WTC11 (cell line): ENCODE data around the gene ESRRA. TPM values are rescaled to one million over a fixed set of nuclear protein-coding genes. Genes with fewer than 3 reads are reported as not detected.

Source experiments
- ATAC-seq: fragments of 200-7000 bp; cut with Tn5 transposase; 2 replicates; pipeline ENCODE4 v1.10.0; 2021; ENCODE audit warnings: mild to moderate bottlenecking, moderate library complexity
- CTCF ChIA-PET: fragments of 300-600 bp; sonication (Branson Sonifier 250); formaldehyde crosslinking; loops from one replicate; lab custom pipeline; 2021; ENCODE audit warnings: antibody characterized with exemption; lab: Charles Lee
- POLR2A ChIA-PET: fragments of 350-600 bp; sonication (Branson Sonifier 250); formaldehyde crosslinking; loops from one replicate; lab custom pipeline; 2021; ENCODE audit warnings: antibody characterized with exemption; lab: Charles Lee
- DNase-seq: peaks from one replicate; pipeline ENCODE4 v3.0.0; 2021; ENCODE audit warnings: low spot score
- H3K27ac Mint-ChIP-seq: 2 replicates; pipeline ENCODE4 v1.8.0; 2021; ENCODE audit warnings: mixed read lengths
- H3K27me3 Mint-ChIP-seq: 2 replicates; pipeline ENCODE4 v1.8.0; 2021; ENCODE audit warnings: low read depth, mild to moderate bottlenecking, moderate library complexity, mixed read lengths
- H3K36me3 Mint-ChIP-seq: 2 replicates; pipeline ENCODE4 v1.8.0; 2021; ENCODE audit warnings: mixed read lengths
- H3K4me1 Mint-ChIP-seq: 2 replicates; pipeline ENCODE4 v1.8.0; 2022; ENCODE audit warnings: mixed read lengths
- H3K4me3 Mint-ChIP-seq: 2 replicates; pipeline ENCODE4 v1.8.0; 2021; ENCODE audit warnings: mild to moderate bottlenecking, moderate library complexity, mixed read lengths
- H3K9me3 Mint-ChIP-seq: 2 replicates; pipeline ENCODE4 v1.8.0; 2021; ENCODE audit warnings: mixed read lengths
- ELF4 ChIP-seq: sonication (generic); formaldehyde crosslinking; IDR thresholded peaks from 2 replicates; pipeline ENCODE4 v1.8.1; 2022; ENCODE audit warnings: low read depth, mild to moderate bottlenecking, moderate library complexity, missing genetic modification reagents
- FOXK1 ChIP-seq: sonication (generic); formaldehyde crosslinking; IDR thresholded peaks from 2 replicates; pipeline ENCODE4 v1.8.0; 2022; ENCODE audit warnings: mild to moderate bottlenecking, moderate library complexity, missing genetic modification reagents
- JAZF1 ChIP-seq: fragments of 250-450 bp; sonication (Bioruptor Pico); IDR thresholded peaks from 2 replicates; pipeline ENCODE4 v1.9.0; 2021; ENCODE audit warnings: moderate library complexity, mild to moderate bottlenecking, inconsistent platforms
- MXD4 ChIP-seq: fragments of 250-450 bp; sonication (Bioruptor Pico); IDR thresholded peaks from 2 replicates; pipeline ENCODE4 v1.8.0; 2021; ENCODE audit warnings: mild to moderate bottlenecking, moderate library complexity, borderline replicate concordance
- NFATC4 ChIP-seq: fragments of 250-450 bp; sonication (Bioruptor Pico); IDR thresholded peaks from 2 replicates; pipeline ENCODE4 v1.9.0; 2021; ENCODE audit warnings: mild to moderate bottlenecking
- NFE2L1 ChIP-seq: sonication (generic); formaldehyde crosslinking; IDR thresholded peaks from 2 replicates; pipeline ENCODE4 v1.8.1; 2023; ENCODE audit warnings: missing genetic modification reagents
- PRRX2 ChIP-seq: fragments of 250-450 bp; sonication (Bioruptor Pico); IDR thresholded peaks from 2 replicates; pipeline ENCODE4 v1.8.0; 2021; ENCODE audit warnings: mild to moderate bottlenecking
- SMAD3 ChIP-seq: sonication (generic); formaldehyde crosslinking; IDR thresholded peaks from 2 replicates; pipeline ENCODE4 v1.8.0; 2022; ENCODE audit warnings: missing genetic modification reagents, mild to moderate bottlenecking, borderline replicate concordance
- SMAD4 ChIP-seq: sonication (generic); formaldehyde crosslinking; IDR thresholded peaks from 2 replicates; pipeline ENCODE4 v1.8.0; 2022; ENCODE audit warnings: mild to moderate bottlenecking, missing genetic modification reagents
- ZNF263 ChIP-seq: sonication (generic); formaldehyde crosslinking; IDR thresholded peaks from 2 replicates; pipeline ENCODE4 v1.8.1; 2022; ENCODE audit warnings: low read depth, mild to moderate bottlenecking, moderate library complexity, missing genetic modification reagents
- ZNF396 ChIP-seq: fragments of 250-450 bp; sonication (Bioruptor Pico); IDR thresholded peaks from 2 replicates; pipeline ENCODE4 v1.8.0; 2021; ENCODE audit warnings: mild to moderate bottlenecking, moderate library complexity, borderline replicate concordance
- ZNF416 ChIP-seq: fragments of 250-450 bp; sonication (Bioruptor Pico); IDR thresholded peaks from 2 replicates; pipeline ENCODE4 v1.9.0; 2021; ENCODE audit warnings: mild to moderate bottlenecking, inconsistent platforms
- total RNA-seq: library from RNA; stranded (reverse); gene quantifications from 3 replicates; pipeline ENCODE4 v1.2.3, GENCODE V29; 2021
- TF ChIP-seq, protein P1 (sequence below): sonication (generic); formaldehyde crosslinking; IDR thresholded peaks from 2 replicates; pipeline ENCODE4 v1.8.0; 2022; ENCODE audit warnings: missing genetic modification reagents
- TF ChIP-seq, protein P2 (sequence below): fragments of 250-450 bp; sonication (Bioruptor Pico); IDR thresholded peaks from 2 replicates; pipeline ENCODE4 v1.9.0; 2021; ENCODE audit warnings: moderate library complexity, mild to moderate bottlenecking, inconsistent platforms, borderline replicate concordance
- TF ChIP-seq, protein P3 (sequence below): sonication (generic); formaldehyde crosslinking; IDR thresholded peaks from 2 replicates; pipeline ENCODE4 v1.8.1; 2022; ENCODE audit warnings: mild to moderate bottlenecking, moderate library complexity, missing genetic modification reagents
- TF ChIP-seq, protein P4 (sequence below): sonication (generic); formaldehyde crosslinking; IDR thresholded peaks from 2 replicates; pipeline ENCODE4 v1.8.0; 2022; ENCODE audit warnings: mild to moderate bottlenecking, missing genetic modification reagents
- TF ChIP-seq, protein P5 (sequence below): sonication (generic); formaldehyde crosslinking; IDR thresholded peaks from 2 replicates; pipeline ENCODE4 v1.8.1; 2022; ENCODE audit warnings: low read depth, missing genetic modification reagents, borderline replicate concordance
- TF ChIP-seq, protein P6 (sequence below): fragments of 250-450 bp; sonication (Bioruptor Pico); IDR thresholded peaks from 2 replicates; pipeline ENCODE4 v2.1.2; 2022; ENCODE audit warnings: mild to moderate bottlenecking, moderate library complexity
- TF ChIP-seq, protein P7 (sequence below): sonication (generic); formaldehyde crosslinking; IDR thresholded peaks from 2 replicates; pipeline ENCODE4 v1.8.0; 2022; ENCODE audit warnings: mild to moderate bottlenecking, missing genetic modification reagents

Gene ESRRA
- total RNA-seq, 1 experiment from 2014 or later: 81.9 TPM

DNA sequence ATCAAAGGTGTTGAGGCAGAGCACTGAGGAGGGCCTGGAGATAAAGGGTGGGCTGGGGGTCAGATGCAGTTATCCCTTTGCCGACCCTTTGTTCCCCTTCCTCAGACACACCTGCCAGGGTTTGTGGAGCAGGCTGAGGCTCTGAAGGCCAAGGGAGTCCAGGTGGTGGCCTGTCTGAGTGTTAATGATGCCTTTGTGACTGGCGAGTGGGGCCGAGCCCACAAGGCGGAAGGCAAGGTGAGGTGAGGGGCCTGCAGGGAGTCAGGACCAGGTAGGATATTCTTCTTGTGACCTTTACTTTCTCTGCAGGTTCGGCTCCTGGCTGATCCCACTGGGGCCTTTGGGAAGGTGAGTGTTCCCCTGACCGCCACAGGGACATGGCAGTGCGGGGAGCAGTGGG is 15.2 kb downstream of the ESRRA start:
- TF ChIP-seq PRRX2 (CRISPR knock-in tag) (no peak), SMAD4 (no peak), ZNF396 (CRISPR knock-in tag) (no peak), JAZF1 (CRISPR knock-in tag) (no peak), FOXK1 (CRISPR knock-in tag) (no peak), ZNF416 (CRISPR knock-in tag) (no peak), ZNF263 (no peak), NFE2L1 (no peak), SMAD3 (CRISPR knock-in tag) (no peak), ELF4 (CRISPR knock-in tag) (no peak), NFATC4 (CRISPR knock-in tag) (no peak), MXD4 (CRISPR knock-in tag) (no peak)
- TF ChIP-seq, protein P1, sequence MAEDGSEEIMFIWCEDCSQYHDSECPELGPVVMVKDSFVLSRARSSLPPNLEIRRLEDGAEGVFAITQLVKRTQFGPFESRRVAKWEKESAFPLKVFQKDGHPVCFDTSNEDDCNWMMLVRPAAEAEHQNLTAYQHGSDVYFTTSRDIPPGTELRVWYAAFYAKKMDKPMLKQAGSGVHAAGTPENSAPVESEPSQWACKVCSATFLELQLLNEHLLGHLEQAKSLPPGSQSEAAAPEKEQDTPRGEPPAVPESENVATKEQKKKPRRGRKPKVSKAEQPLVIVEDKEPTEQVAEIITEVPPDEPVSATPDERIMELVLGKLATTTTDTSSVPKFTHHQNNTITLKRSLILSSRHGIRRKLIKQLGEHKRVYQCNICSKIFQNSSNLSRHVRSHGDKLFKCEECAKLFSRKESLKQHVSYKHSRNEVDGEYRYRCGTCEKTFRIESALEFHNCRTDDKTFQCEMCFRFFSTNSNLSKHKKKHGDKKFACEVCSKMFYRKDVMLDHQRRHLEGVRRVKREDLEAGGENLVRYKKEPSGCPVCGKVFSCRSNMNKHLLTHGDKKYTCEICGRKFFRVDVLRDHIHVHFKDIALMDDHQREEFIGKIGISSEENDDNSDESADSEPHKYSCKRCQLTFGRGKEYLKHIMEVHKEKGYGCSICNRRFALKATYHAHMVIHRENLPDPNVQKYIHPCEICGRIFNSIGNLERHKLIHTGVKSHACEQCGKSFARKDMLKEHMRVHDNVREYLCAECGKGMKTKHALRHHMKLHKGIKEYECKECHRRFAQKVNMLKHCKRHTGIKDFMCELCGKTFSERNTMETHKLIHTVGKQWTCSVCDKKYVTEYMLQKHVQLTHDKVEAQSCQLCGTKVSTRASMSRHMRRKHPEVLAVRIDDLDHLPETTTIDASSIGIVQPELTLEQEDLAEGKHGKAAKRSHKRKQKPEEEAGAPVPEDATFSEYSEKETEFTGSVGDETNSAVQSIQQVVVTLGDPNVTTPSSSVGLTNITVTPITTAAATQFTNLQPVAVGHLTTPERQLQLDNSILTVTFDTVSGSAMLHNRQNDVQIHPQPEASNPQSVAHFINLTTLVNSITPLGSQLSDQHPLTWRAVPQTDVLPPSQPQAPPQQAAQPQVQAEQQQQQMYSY: no peak
- TF ChIP-seq, protein P2, sequence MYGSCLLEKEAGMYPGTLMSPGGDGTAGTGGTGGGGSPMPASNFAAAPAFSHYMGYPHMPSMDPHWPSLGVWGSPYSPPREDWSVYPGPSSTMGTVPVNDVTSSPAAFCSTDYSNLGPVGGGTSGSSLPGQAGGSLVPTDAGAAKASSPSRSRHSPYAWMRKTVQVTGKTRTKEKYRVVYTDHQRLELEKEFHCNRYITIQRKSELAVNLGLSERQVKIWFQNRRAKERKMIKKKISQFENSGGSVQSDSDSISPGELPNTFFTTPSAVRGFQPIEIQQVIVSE (CRISPR knock-in tag): no peak
- TF ChIP-seq, protein P3, sequence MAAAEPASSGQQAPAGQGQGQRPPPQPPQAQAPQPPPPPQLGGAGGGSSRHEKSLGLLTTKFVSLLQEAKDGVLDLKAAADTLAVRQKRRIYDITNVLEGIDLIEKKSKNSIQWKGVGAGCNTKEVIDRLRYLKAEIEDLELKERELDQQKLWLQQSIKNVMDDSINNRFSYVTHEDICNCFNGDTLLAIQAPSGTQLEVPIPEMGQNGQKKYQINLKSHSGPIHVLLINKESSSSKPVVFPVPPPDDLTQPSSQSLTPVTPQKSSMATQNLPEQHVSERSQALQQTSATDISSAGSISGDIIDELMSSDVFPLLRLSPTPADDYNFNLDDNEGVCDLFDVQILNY (CRISPR knock-in tag): no peak
- TF ChIP-seq, protein P4, sequence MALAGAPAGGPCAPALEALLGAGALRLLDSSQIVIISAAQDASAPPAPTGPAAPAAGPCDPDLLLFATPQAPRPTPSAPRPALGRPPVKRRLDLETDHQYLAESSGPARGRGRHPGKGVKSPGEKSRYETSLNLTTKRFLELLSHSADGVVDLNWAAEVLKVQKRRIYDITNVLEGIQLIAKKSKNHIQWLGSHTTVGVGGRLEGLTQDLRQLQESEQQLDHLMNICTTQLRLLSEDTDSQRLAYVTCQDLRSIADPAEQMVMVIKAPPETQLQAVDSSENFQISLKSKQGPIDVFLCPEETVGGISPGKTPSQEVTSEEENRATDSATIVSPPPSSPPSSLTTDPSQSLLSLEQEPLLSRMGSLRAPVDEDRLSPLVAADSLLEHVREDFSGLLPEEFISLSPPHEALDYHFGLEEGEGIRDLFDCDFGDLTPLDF (CRISPR knock-in tag): no peak
- TF ChIP-seq, protein P5, sequence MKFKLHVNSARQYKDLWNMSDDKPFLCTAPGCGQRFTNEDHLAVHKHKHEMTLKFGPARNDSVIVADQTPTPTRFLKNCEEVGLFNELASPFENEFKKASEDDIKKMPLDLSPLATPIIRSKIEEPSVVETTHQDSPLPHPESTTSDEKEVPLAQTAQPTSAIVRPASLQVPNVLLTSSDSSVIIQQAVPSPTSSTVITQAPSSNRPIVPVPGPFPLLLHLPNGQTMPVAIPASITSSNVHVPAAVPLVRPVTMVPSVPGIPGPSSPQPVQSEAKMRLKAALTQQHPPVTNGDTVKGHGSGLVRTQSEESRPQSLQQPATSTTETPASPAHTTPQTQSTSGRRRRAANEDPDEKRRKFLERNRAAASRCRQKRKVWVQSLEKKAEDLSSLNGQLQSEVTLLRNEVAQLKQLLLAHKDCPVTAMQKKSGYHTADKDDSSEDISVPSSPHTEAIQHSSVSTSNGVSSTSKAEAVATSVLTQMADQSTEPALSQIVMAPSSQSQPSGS (CRISPR knock-in tag): no peak
- TF ChIP-seq, protein P6, sequence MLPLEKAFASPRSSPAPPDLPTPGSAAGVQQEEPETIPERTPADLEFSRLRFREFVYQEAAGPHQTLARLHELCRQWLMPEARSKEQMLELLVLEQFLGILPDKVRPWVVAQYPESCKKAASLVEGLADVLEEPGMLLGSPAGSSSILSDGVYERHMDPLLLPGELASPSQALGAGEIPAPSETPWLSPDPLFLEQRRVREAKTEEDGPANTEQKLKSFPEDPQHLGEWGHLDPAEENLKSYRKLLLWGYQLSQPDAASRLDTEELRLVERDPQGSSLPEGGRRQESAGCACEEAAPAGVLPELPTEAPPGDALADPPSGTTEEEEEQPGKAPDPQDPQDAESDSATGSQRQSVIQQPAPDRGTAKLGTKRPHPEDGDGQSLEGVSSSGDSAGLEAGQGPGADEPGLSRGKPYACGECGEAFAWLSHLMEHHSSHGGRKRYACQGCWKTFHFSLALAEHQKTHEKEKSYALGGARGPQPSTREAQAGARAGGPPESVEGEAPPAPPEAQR (CRISPR knock-in tag): no peak
- TF ChIP-seq, protein P7, sequence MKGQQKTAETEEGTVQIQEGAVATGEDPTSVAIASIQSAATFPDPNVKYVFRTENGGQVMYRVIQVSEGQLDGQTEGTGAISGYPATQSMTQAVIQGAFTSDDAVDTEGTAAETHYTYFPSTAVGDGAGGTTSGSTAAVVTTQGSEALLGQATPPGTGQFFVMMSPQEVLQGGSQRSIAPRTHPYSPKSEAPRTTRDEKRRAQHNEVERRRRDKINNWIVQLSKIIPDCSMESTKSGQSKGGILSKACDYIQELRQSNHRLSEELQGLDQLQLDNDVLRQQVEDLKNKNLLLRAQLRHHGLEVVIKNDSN: no peak
- Mint-ChIP-seq H3K4me3 (no peak overlapping the region), H3K4me1 (peaks cover 21% of the 10 kb centered on the region), H3K36me3 (peaks cover 24% of the 10 kb centered on the region), H3K27me3 (no peaks in the 10 kb centered on the region), H3K27ac (no peak overlapping the region), H3K9me3 (no peaks in the 10 kb centered on the region)
- ATAC-seq (no peak), DNase-seq (no peak)
- ChIA-PET CTCF (interaction anchor here (1.1 kb wide), 1 partner anchor 21 kb away, joined by 3 read pairs; no protein-coding TSS in a partner anchor), POLR2A (no interaction called here)
